GM12878 (cell line): Measurements from ENCODE around the gene VIPR1. TPM values are rescaled to one million over a fixed set of nuclear protein-coding genes. Genes with fewer than 3 reads are reported as not detected.

ENCODE experiments used
- BHLHE40 ChIP-seq, 2 experiments: fragments of 450-650 bp in 1 of 2; IDR thresholded peaks; 2 replicates each; pipeline ENCODE4 v1.6.1; 2011 to 2017; ENCODE audit warnings: low read depth in 2 of 2, borderline replicate concordance in 1 of 2, improper control_type of control experiment in 1 of 2, low read length in 1 of 2, mild to moderate bottlenecking in 1 of 2
- CREM ChIP-seq: IDR thresholded peaks from 2 replicates; pipeline ENCODE4 v1.6.1; 2014; ENCODE audit warnings: antibody characterized with exemption, low read depth
- CTCF ChIP-seq, 3 experiments: IDR thresholded peaks in 2 of 3; conservative IDR thresholded peaks in 1 of 3; 2 replicates each; pipeline ENCODE4 v1.5.1; 2011; ENCODE audit warnings: low read depth in 3 of 3, low read length in 3 of 3, mild to moderate bottlenecking in 3 of 3, control low read depth in 2 of 3, moderate library complexity in 2 of 3, inconsistent platforms in 1 of 3, mixed read lengths in 1 of 3; ENCODE audit not compliant: control insufficient read depth in 2 of 3, insufficient read depth in 1 of 3; ENCODE audit errors: extremely low read depth in 1 of 3
- DPF2 ChIP-seq: fragments of 450-650 bp; IDR thresholded peaks from 2 replicates; pipeline ENCODE4 v1.6.1; 2017; ENCODE audit warnings: mild to moderate bottlenecking
- HDGF ChIP-seq: fragments of 450-650 bp; IDR thresholded peaks from 2 replicates; pipeline ENCODE4 v1.6.1; 2016; ENCODE audit warnings: antibody characterized with exemption
- IRF4 ChIP-seq: IDR thresholded peaks from 2 replicates; pipeline ENCODE4 v1.6.1; 2011; ENCODE audit warnings: low read depth, low read length
- KAT2A ChIP-seq: conservative IDR thresholded peaks from 2 replicates; pipeline ENCODE4 v1.6.1; 2011; ENCODE audit warnings: low read depth, low read length; ENCODE audit not compliant: control insufficient read depth
- MEF2B ChIP-seq: fragments of 450-650 bp; IDR thresholded peaks from 2 replicates; pipeline ENCODE4 v1.6.1; 2018; ENCODE audit warnings: mild to moderate bottlenecking, moderate library complexity; ENCODE audit not compliant: partially characterized antibody, poor library complexity, severe bottlenecking
- MTA2 ChIP-seq: fragments of 450-650 bp; IDR thresholded peaks from 2 replicates; pipeline ENCODE4 v1.6.1; 2016; ENCODE audit warnings: low read depth, mild to moderate bottlenecking, moderate library complexity
- MTA3 ChIP-seq: IDR thresholded peaks from 2 replicates; pipeline ENCODE4 v1.6.1; 2012; ENCODE audit warnings: low read length, inconsistent platforms, borderline replicate concordance
- NFIC ChIP-seq: IDR thresholded peaks from 2 replicates; pipeline ENCODE4 v1.6.1; 2012; ENCODE audit warnings: low read depth, mild to moderate bottlenecking, inconsistent platforms, low read length, moderate library complexity
- PAX5 ChIP-seq: IDR thresholded peaks from 2 replicates; pipeline ENCODE4 v1.6.1; 2011; ENCODE audit warnings: low read depth, low read length, borderline replicate concordance
- RUNX3 ChIP-seq: IDR thresholded peaks from 2 replicates; pipeline ENCODE4 v1.6.1; 2012; ENCODE audit warnings: low read length, inconsistent platforms
- SKIL ChIP-seq: fragments of 450-650 bp; IDR thresholded peaks from 2 replicates; pipeline ENCODE4 v1.6.1; 2017; ENCODE audit warnings: mild to moderate bottlenecking, low read depth, inconsistent platforms; ENCODE audit not compliant: poor library complexity, severe bottlenecking
- SUPT20H ChIP-seq: IDR thresholded peaks from 2 replicates; pipeline ENCODE4 v1.6.1; 2011; ENCODE audit warnings: low read depth, mild to moderate bottlenecking, low read length, moderate library complexity, borderline replicate concordance; ENCODE audit not compliant: control insufficient read depth
- TCF12 ChIP-seq: IDR thresholded peaks from 2 replicates; pipeline ENCODE4 v1.6.1; 2011; ENCODE audit warnings: low read depth, mild to moderate bottlenecking, low read length
- TCF3 ChIP-seq: IDR thresholded peaks from 2 replicates; pipeline ENCODE4 v1.6.1; 2012; ENCODE audit warnings: low read depth, mild to moderate bottlenecking, low read length, borderline replicate concordance; ENCODE audit not compliant: insufficient read depth
- WRNIP1 ChIP-seq: IDR thresholded peaks from 2 replicates; pipeline ENCODE4 v1.6.1; 2011; ENCODE audit warnings: low read depth, low read length, improper control_type of control experiment, borderline replicate concordance
- ZBTB33 ChIP-seq: fragments of 450-650 bp; IDR thresholded peaks from 2 replicates; pipeline ENCODE4 v1.6.1; 2017; ENCODE audit warnings: mild to moderate bottlenecking
- ZBTB4 ChIP-seq: fragments of 450-650 bp; formaldehyde crosslinking; IDR thresholded peaks from 2 replicates; pipeline ENCODE4 v1.4.0; 2022; ENCODE audit warnings: mild to moderate bottlenecking, moderate library complexity
- ZNF217 ChIP-seq: fragments of 450-650 bp; IDR thresholded peaks from 2 replicates; pipeline ENCODE4 v1.6.1; 2017; ENCODE audit warnings: antibody characterized with exemption, mild to moderate bottlenecking
- polyA plus RNA-seq, 11 experiments: library from polyadenylated mRNA; depleted of rRNA in 4 of 11; unstranded in 6 of 11; stranded (reverse) in 5 of 11; fragments of >200 nt; fragmentation: Nextera tagmentation in 4 of 11; fragmentation: Illumina TruSeq in 1 of 11; extraction: Ambion mirVana in 4 of 11; extraction: Trizol in 1 of 11; gene quantifications; 1 replicate in 1 of 11; 2 replicates in 10 of 11; pipeline versions ENCODE4 v1.2.1 to v1.2.3, GENCODE V29; 2011 to 2016; ENCODE audit warnings: inconsistent platforms in 2 of 11, missing spikeins in 2 of 11, low read depth in 1 of 11
- total RNA-seq, 4 experiments: library from RNA; depleted of rRNA in 3 of 4; stranded (reverse); fragments of >200 nt in 3 of 4; fragmentation: Illumina TruSeq in 1 of 4; extraction: Trizol in 1 of 4; gene quantifications; 2 replicates each; pipeline versions ENCODE4 v1.2.1 to v1.2.3, GENCODE V29; 2013 to 2021

VIPR1 gene
- total and polyA plus RNA-seq, 10 of the 15 experiments (the other 5 are each of a cell fraction or from before 2014, with no cell fraction given) = 0.03 to 0.28 (median 0.12) TPM; not detected in 6

- 0 out of 2 replicates have a peak, but pooled peaks have one; percentile 31 for TF ChIP-seq HDGF
- peak; percentile 58; the same call in 1 of the 2 replicates for TF ChIP-seq CREM
- TF ChIP-seq TCF12 = peak; percentile 94
- TF ChIP-seq RUNX3 = peak; percentile 53
- TF ChIP-seq MTA3 = peak; percentile 76; the same call in 1 of the 2 replicates
- peak; percentile 86 for TF ChIP-seq IRF4
- TF ChIP-seq ZBTB4 (CRISPR knock-in tag) = no peak
- TF ChIP-seq SKIL = no peak
- TF ChIP-seq TCF3 = peak; percentile 88
- TF ChIP-seq KAT2A = no peak
- TF ChIP-seq NFIC = peak; percentile 62; the same call in 1 of the 2 replicates
- TF ChIP-seq DPF2 = peak; percentile 90
- peak; percentile 89 for TF ChIP-seq MEF2B
- TF ChIP-seq ZNF217 = 0 out of 2 replicates have a peak, but pooled peaks have one; percentile 35
- TF ChIP-seq SUPT20H = no peak
- TF ChIP-seq MTA2 = peak; percentile 75
- TF ChIP-seq BHLHE40 (IDR thresholded peaks at IDR 0.05; ENCODE audit: borderline replicate concordance in 1 of 2, low read depth in 2 of 2, low read length in 1 of 2) = peak; percentile 88 to 90
- no peak for TF ChIP-seq WRNIP1
- no peak for TF ChIP-seq CTCF (IDR thresholded peaks at IDR 0.05 in 2 of 3, conservative IDR thresholded peaks at IDR 0.05 in 1 of 3; ENCODE audit: control insufficient read depth in 2 of 3, extremely low read depth in 1 of 3, insufficient read depth in 1 of 3, low read depth in 3 of 3, low read length in 3 of 3)
- TF ChIP-seq ZBTB33 = no peak
- TF ChIP-seq PAX5 = peak; percentile 64; the same call in 1 of the 2 replicates
These were observed 12.2 kb upstream of the VIPR1 start (continued) for GRCh38 chr3:42490243-42490642.
